Placental pericyte (primary cell): ENCODE measurements around the gene HLA-A. TPM values are rescaled to one million over a fixed set of nuclear protein-coding genes. Genes with fewer than 3 reads are reported as not detected.

Source experiments
- small RNA-seq: library from RNA; depleted of rRNA; stranded (forward); fragments of <200 nt; gene quantifications from one replicate; pipeline ENCODE3, GENCODE V24; 2012; ENCODE audit warnings: low replicate concordance
- total RNA-seq: library from RNA; depleted of rRNA; stranded (reverse); fragments of >200 nt; gene quantifications from 2 replicates; pipeline ENCODE4 v1.2.3, GENCODE V29; 2012

Gene HLA-A
- total RNA-seq: 523 and 603 TPM in 2 replicates

DNA sequence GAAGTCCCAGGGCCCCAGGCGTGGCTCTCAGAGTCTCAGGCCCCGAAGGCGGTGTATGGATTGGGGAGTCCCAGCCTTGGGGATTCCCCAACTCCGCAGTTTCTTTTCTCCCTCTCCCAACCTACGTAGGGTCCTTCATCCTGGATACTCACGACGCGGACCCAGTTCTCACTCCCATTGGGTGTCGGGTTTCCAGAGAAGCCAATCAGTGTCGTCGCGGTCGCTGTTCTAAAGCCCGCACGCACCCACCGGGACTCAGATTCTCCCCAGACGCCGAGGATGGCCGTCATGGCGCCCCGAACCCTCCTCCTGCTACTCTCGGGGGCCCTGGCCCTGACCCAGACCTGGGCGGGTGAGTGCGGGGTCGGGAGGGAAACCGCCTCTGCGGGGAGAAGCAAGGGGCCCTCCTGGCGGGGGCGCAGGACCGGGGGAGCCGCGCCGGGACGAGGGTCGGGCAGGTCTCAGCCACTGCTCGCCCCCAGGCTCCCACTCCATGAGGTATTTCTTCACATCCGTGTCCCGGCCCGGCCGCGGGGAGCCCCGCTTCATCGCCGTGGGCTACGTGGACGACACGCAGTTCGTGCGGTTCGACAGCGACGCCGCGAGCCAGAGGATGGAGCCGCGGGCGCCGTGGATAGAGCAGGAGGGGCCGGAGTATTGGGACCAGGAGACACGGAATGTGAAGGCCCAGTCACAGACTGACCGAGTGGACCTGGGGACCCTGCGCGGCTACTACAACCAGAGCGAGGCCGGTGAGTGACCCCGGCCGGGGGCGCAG is at the start of gene HLA-A:
HLA-A (plus strand) TSS at position 258 of the 778 bp plus-strand sequence; CDS start at position 280, 22 bp downstream.

Small RNAs within 50 kb of the gene (small RNA-seq; reads per million reads assigned to genes)
- not detected for gene HLA-U

Other genes with a start within 250 kb of the HLA-A start
- gene HLA-F, start 219.1 kb upstream of the HLA-A start, total RNA-seq: 3.1 and 14.7 TPM in 2 replicates
- not detected in 2 replicates for gene HLA-G, start 114.7 kb upstream of the HLA-A start, total RNA-seq
- gene POLR1H, start 118.7 kb downstream of the HLA-A start, total RNA-seq: 16.2 and 27.3 TPM in 2 replicates
- gene PPP1R11, start 124.7 kb downstream of the HLA-A start, total RNA-seq: 39.1 and 41.6 TPM in 2 replicates
- not detected in 2 replicates for gene RNF39, start 133.2 kb downstream of the HLA-A start, total RNA-seq
- not detected in 2 replicates for gene TRIM31, start 170.6 kb downstream of the HLA-A start, total RNA-seq
- not detected in 2 replicates for gene TRIM40, start 193.6 kb downstream of the HLA-A start, total RNA-seq
- gene TRIM10, start 218.7 kb downstream of the HLA-A start, total RNA-seq: not detected in 2 replicates
- not detected in 2 replicates for gene TRIM15, start 221.0 kb downstream of the HLA-A start, total RNA-seq